GM12892 (cell line): Measurements from ENCODE around the gene FBXL22.

Experiments
- POLR2A ChIP-seq: IDR thresholded peaks from 2 replicates; pipeline ENCODE4 v1.6.1; 2011; ENCODE audit warnings: low read depth, low read length, control low read depth
- TAF1 ChIP-seq: IDR thresholded peaks from 2 replicates; pipeline ENCODE4 v1.6.1; 2011; ENCODE audit warnings: low read depth, mild to moderate bottlenecking, control low read depth, low read length, borderline replicate concordance

DNA sequence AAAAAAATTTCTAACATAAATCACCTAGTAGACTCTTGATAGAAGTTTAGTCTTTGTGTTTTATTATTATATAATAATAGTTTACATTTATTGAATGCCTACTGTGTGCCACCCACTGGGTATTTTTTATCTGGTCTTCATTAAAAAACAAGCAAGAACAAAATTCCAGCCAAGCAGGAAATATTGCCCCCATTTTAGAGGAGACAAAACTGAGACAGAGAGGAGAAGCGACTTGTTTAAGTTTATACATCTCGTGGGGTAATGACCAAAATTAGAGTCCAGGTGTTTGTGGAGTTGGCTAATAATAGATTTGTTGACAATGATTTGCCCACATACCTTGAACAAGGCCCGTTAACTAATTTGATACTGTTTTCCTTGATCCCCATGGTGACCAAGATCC, 33.1 kb upstream of the FBXL22 start:
- TF ChIP-seq POLR2A (no peak), TAF1 (no peak)
